Germinal center (tissue), 1 donor: ENCODE results near the gene CPED1.

Experiments
- DNase-seq: peaks from one replicate; pipeline ENCODE4 v3.0.0; 2012; ENCODE audit warnings: mixed read lengths, low spot score

The CPED1 gene

GRCh38 chr7:121323515-121324302 is 335.2 kb downstream of the CPED1 start:
- no peak for DNase-seq

- no peak for DNase-seq
Measured at GRCh38 chr7:121327671-121328070, 339.2 kb downstream of the CPED1 start.

- DNase-seq = peak; percentile 15
Measured at GRCh38 chr7:121328508-121329190, 340.1 kb downstream of the CPED1 start, which contains the start of gene WNT16. WNT16 (plus strand) TSS chr7:121329000; CDS start chr7:121329293, 293 bp downstream.

GRCh38 chr7:121329191-121330052 is 340.9 kb downstream of the CPED1 start:
- peak; percentile 24 for DNase-seq

GRCh38 chr7:121330053-121330833 is 341.7 kb downstream of the CPED1 start:
- DNase-seq = no peak

- no peak for DNase-seq
Measured at GRCh38 chr7:121331048-121331447, 342.5 kb downstream of the CPED1 start.

- DNase-seq = no peak
Measured at GRCh38 chr7:121331574-121331973, 343.1 kb downstream of the CPED1 start.

GRCh38 chr7:121334376-121334775 is 345.9 kb downstream of the CPED1 start:
- no peak for DNase-seq

GRCh38 chr7:121334875-121335648 is 346.6 kb downstream of the CPED1 start:
- DNase-seq = no peak

- no peak for DNase-seq
Measured at GRCh38 chr7:121336579-121336978, 348.1 kb downstream of the CPED1 start.

- no peak for DNase-seq
Measured at GRCh38 chr7:121337398-121337797, 348.9 kb downstream of the CPED1 start.

- no peak for DNase-seq
Measured at GRCh38 chr7:121339082-121339481, 350.6 kb downstream of the CPED1 start.

- no peak for DNase-seq
Measured at GRCh38 chr7:121341933-121342332, 353.4 kb downstream of the CPED1 start.

GRCh38 chr7:121342631-121343030 is 354.1 kb downstream of the CPED1 start:
- DNase-seq = no peak

GRCh38 chr7:121343302-121343701 is 354.8 kb downstream of the CPED1 start:
- no peak for DNase-seq

- no peak for DNase-seq
Measured at GRCh38 chr7:121344093-121344492, 355.6 kb downstream of the CPED1 start.

GRCh38 chr7:121344497-121344896 is 356.0 kb downstream of the CPED1 start:
- no peak for DNase-seq
